IMR-90 (cell line): ENCODE measurements around the gene S1PR3.

Experiments used
- CEBPB ChIP-seq: IDR thresholded peaks from 2 replicates; pipeline ENCODE4 v1.6.1; 2012; ENCODE audit warnings: low read depth, low read length, improper control_type of control experiment
- CHD1 ChIP-seq: IDR thresholded peaks from 2 replicates; pipeline ENCODE4 v1.6.1; 2012; ENCODE audit warnings: low read depth, low read length, improper control_type of control experiment
- FOS ChIP-seq: fragments of 150-350 bp; IDR thresholded peaks from 2 replicates; pipeline ENCODE4 v1.6.1; 2016; ENCODE audit warnings: low read depth, low read length
- MAFK ChIP-seq: IDR thresholded peaks from 2 replicates; pipeline ENCODE4 v1.6.1; 2012; ENCODE audit warnings: low read depth, low read length, improper control_type of control experiment
- MXI1 ChIP-seq: IDR thresholded peaks from 2 replicates; pipeline ENCODE4 v1.6.1; 2012; ENCODE audit warnings: low read depth, mild to moderate bottlenecking, low read length, moderate library complexity, borderline replicate concordance
- NFE2L2 ChIP-seq: fragments of 150-350 bp; IDR thresholded peaks from 2 replicates; pipeline ENCODE4 v1.6.1; 2016; ENCODE audit warnings: low read depth, mild to moderate bottlenecking, low read length
- POLR2A ChIP-seq: IDR thresholded peaks from 2 replicates; pipeline ENCODE4 v1.6.1; 2012; ENCODE audit warnings: mild to moderate bottlenecking, low read depth, low read length
- RAD21 ChIP-seq: IDR thresholded peaks from 2 replicates; pipeline ENCODE4 v1.6.1; 2012; ENCODE audit warnings: low read length, improper control_type of control experiment
- RCOR1 ChIP-seq: IDR thresholded peaks from 2 replicates; pipeline ENCODE4 v1.6.1; 2012; ENCODE audit warnings: mild to moderate bottlenecking, low read length, improper control_type of control experiment; ENCODE audit not compliant: insufficient replicate concordance
- RFX5 ChIP-seq: IDR thresholded peaks from 2 replicates; pipeline ENCODE4 v1.8.0; 2012; ENCODE audit warnings: low read depth, mild to moderate bottlenecking, low read length, moderate library complexity
- SMC3 ChIP-seq: fragments of 150-350 bp; IDR thresholded peaks from 2 replicates; pipeline ENCODE4 v1.6.1; 2016; ENCODE audit warnings: low read depth, mild to moderate bottlenecking, antibody characterized with exemption, low read length, moderate library complexity
- TF ChIP-seq, protein P1 (sequence below): conservative IDR thresholded peaks from 2 replicates; pipeline ENCODE4 v1.5.1; 2012; ENCODE audit warnings: mild to moderate bottlenecking, low read depth, low read length, improper control_type of control experiment
- TF ChIP-seq, protein P2 (sequence below): fragments of 150-350 bp; IDR thresholded peaks from 2 replicates; pipeline ENCODE4 v1.6.1; 2017; ENCODE audit warnings: mild to moderate bottlenecking, antibody characterized with exemption, low read length, low read depth

DNA sequence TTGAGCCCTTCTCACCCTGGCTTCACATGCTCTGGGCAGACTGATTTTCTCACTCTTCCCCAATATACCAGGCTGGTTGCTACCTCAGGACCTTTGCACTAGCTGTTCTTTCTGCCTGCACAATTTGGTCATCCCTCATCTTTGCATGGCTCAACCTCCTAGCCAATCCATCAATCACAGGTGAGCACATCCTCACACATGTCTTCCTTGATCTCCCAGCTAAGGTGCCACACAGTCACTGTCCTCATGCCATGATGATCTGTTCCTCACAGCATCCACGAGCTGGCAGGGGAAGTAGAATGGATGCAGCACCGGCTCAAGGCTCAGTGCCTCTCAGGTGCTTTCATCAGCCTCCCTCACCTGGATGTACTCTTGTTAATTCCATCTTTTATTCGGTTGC is 30.6 kb upstream of the S1PR3 start:
- TF ChIP-seq FOS (no peak), RAD21 (no peak), POLR2A (no peak), CHD1 (no peak), RFX5 (no peak), NFE2L2 (no peak), SMC3 (no peak), CEBPB (no peak), MAFK (no peak), RCOR1 (no peak), MXI1 (no peak)
- TF ChIP-seq, protein P1, sequence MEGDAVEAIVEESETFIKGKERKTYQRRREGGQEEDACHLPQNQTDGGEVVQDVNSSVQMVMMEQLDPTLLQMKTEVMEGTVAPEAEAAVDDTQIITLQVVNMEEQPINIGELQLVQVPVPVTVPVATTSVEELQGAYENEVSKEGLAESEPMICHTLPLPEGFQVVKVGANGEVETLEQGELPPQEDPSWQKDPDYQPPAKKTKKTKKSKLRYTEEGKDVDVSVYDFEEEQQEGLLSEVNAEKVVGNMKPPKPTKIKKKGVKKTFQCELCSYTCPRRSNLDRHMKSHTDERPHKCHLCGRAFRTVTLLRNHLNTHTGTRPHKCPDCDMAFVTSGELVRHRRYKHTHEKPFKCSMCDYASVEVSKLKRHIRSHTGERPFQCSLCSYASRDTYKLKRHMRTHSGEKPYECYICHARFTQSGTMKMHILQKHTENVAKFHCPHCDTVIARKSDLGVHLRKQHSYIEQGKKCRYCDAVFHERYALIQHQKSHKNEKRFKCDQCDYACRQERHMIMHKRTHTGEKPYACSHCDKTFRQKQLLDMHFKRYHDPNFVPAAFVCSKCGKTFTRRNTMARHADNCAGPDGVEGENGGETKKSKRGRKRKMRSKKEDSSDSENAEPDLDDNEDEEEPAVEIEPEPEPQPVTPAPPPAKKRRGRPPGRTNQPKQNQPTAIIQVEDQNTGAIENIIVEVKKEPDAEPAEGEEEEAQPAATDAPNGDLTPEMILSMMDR = no peak
- TF ChIP-seq, protein P2, sequence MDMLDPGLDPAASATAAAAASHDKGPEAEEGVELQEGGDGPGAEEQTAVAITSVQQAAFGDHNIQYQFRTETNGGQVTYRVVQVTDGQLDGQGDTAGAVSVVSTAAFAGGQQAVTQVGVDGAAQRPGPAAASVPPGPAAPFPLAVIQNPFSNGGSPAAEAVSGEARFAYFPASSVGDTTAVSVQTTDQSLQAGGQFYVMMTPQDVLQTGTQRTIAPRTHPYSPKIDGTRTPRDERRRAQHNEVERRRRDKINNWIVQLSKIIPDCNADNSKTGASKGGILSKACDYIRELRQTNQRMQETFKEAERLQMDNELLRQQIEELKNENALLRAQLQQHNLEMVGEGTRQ = no peak
